DMS53 treated with DMSO at 0.1 percent for 48 hours (cell line): ENCODE measurements around the gene CACTIN.
"Not testable (repeated sequence)": the region's sequence is repeated elsewhere in the genome, so short reads cannot be mapped to it uniquely, and the experiment has no call there.

ENCODE experiments used
- DNase-seq: peaks from one replicate; lab custom pipeline; 2025; ENCODE audit not compliant: unreplicated experiment; lab: John Stamatoyannopoulos, UW

CACTIN gene

GRCh38 chr19:3663838-3664237, 37.2 kb upstream of the CACTIN start:
- no peak for DNase-seq

GRCh38 chr19:3661284-3662238, 35.0 kb upstream of the CACTIN start:
- no peak for DNase-seq

- no peak for DNase-seq
Measured at GRCh38 chr19:3660493-3661219, 34.1 kb upstream of the CACTIN start.

GRCh38 chr19:3659746-3660112, 33.1 kb upstream of the CACTIN start:
- DNase-seq = no peak

- DNase-seq = no peak
Measured at GRCh38 chr19:3658870-3659745, 32.5 kb upstream of the CACTIN start.

GRCh38 chr19:3658004-3658869, 31.6 kb upstream of the CACTIN start:
- no peak for DNase-seq

GRCh38 chr19:3657395-3657769, 30.8 kb upstream of the CACTIN start:
- DNase-seq = no peak

GRCh38 chr19:3656747-3657394, 30.3 kb upstream of the CACTIN start:
- DNase-seq = no peak

- no peak for DNase-seq
Measured at GRCh38 chr19:3656073-3656746, 29.6 kb upstream of the CACTIN start.

- no peak for DNase-seq
Measured at GRCh38 chr19:3655402-3656072, 28.9 kb upstream of the CACTIN start.

GRCh38 chr19:3653865-3654513, 27.4 kb upstream of the CACTIN start:
- no peak for DNase-seq

- DNase-seq = no peak
Measured at GRCh38 chr19:3653081-3653795, 26.6 kb upstream of the CACTIN start.

- no peak for DNase-seq
Measured at GRCh38 chr19:3652422-3652821, 25.8 kb upstream of the CACTIN start.

GRCh38 chr19:3651684-3652083, 25.1 kb upstream of the CACTIN start:
- no peak for DNase-seq

- DNase-seq = no peak
Measured at GRCh38 chr19:3649888-3650287, 23.3 kb upstream of the CACTIN start.

GRCh38 chr19:3648037-3648905, 21.7 kb upstream of the CACTIN start:
- no peak for DNase-seq

GRCh38 chr19:3647102-3647501, 20.5 kb upstream of the CACTIN start:
- not testable (repeated sequence) for DNase-seq
